ENCODE results near the gene DOCK9.

Gene DOCK9

GRCh38 chr13:98886587-98887230 is 91.2 kb downstream of the DOCK9 start:
- no peaks in the 10 kb centered on the region for H3K27me3 ChIP-seq (ENCODE audit: insufficient read depth, low read length)
- H3K36me3 ChIP-seq (ENCODE audit: insufficient read depth, low read depth, low read length): no peaks in the 10 kb centered on the region
- peaks cover 15% of the 10 kb centered on the region for H3K4me1 ChIP-seq (ENCODE audit: insufficient read depth, low read length)
- no peak overlapping the region for H3K27ac ChIP-seq (ENCODE audit: low read length)
- no peak overlapping the region for H3K9ac ChIP-seq (ENCODE audit: low read depth, low read length)
- no peak overlapping the region for H3K4me3 ChIP-seq (ENCODE audit: low read length)
- no peaks in the 10 kb centered on the region for H3K9me3 ChIP-seq (ENCODE audit: insufficient read depth, low read depth, low read length)

- no peak overlapping the region for H3K27ac ChIP-seq (ENCODE audit: low read length)
- H3K27me3 ChIP-seq (ENCODE audit: insufficient read depth, low read length): no peaks in the 10 kb centered on the region
- no peak overlapping the region for H3K9ac ChIP-seq (ENCODE audit: low read depth, low read length)
- H3K4me1 ChIP-seq (ENCODE audit: insufficient read depth, low read length): peaks cover 11% of the 10 kb centered on the region
- no peak overlapping the region for H3K4me3 ChIP-seq (ENCODE audit: low read length)
- H3K9me3 ChIP-seq (ENCODE audit: insufficient read depth, low read depth, low read length): no peaks in the 10 kb centered on the region
- H3K36me3 ChIP-seq (ENCODE audit: insufficient read depth, low read depth, low read length): no peaks in the 10 kb centered on the region
Observed at GRCh38 chr13:98885600-98885999, 92.3 kb downstream of the DOCK9 start.

GRCh38 chr13:98883998-98884397 is 93.9 kb downstream of the DOCK9 start:
- no peaks in the 10 kb centered on the region for H3K27me3 ChIP-seq (ENCODE audit: insufficient read depth, low read length)

GRCh38 chr13:98881390-98881789 is 96.5 kb downstream of the DOCK9 start:
- Histone ChIP-seq H3K27me3 (ENCODE audit: insufficient read depth, low read length) (no peaks in the 10 kb centered on the region), H3K9ac (ENCODE audit: low read depth, low read length) (no peak overlapping the region), H3K36me3 (ENCODE audit: insufficient read depth, low read depth, low read length) (no peaks in the 10 kb centered on the region), H3K4me3 (ENCODE audit: low read length) (no peak overlapping the region), H3K4me1 (ENCODE audit: insufficient read depth, low read length) (peaks cover 9% of the 10 kb centered on the region; the same call in 1 of the 2 replicates), H3K9me3 (ENCODE audit: insufficient read depth, low read depth, low read length) (no peaks in the 10 kb centered on the region), H3K27ac (ENCODE audit: low read length) (no peak overlapping the region)

More at GRCh38 chr13:98883998-98884397, 93.9 kb downstream of the DOCK9 start:
- no peak overlapping the region for H3K9ac ChIP-seq (ENCODE audit: low read depth, low read length)
- no peak overlapping the region for H3K27ac ChIP-seq (ENCODE audit: low read length)
- H3K36me3 ChIP-seq (ENCODE audit: insufficient read depth, low read depth, low read length): no peaks in the 10 kb centered on the region
- H3K9me3 ChIP-seq (ENCODE audit: insufficient read depth, low read depth, low read length): no peaks in the 10 kb centered on the region
- H3K4me1 ChIP-seq (ENCODE audit: insufficient read depth, low read length): peaks cover 11% of the 10 kb centered on the region; the same call in 1 of the 2 replicates
- no peak overlapping the region for H3K4me3 ChIP-seq (ENCODE audit: low read length)

GRCh38 chr13:98880677-98881076 is 97.2 kb downstream of the DOCK9 start:
- no peaks in the 10 kb centered on the region for H3K9me3 ChIP-seq (ENCODE audit: insufficient read depth, low read depth, low read length)
- no peak overlapping the region for H3K9ac ChIP-seq (ENCODE audit: low read depth, low read length)
- H3K4me1 ChIP-seq (ENCODE audit: insufficient read depth, low read length): peaks cover 11% of the 10 kb centered on the region; the same call in 1 of the 2 replicates
- H3K36me3 ChIP-seq (ENCODE audit: insufficient read depth, low read depth, low read length): no peaks in the 10 kb centered on the region
- no peaks in the 10 kb centered on the region for H3K27me3 ChIP-seq (ENCODE audit: insufficient read depth, low read length)
- no peak overlapping the region for H3K27ac ChIP-seq (ENCODE audit: low read length)
- no peak overlapping the region for H3K4me3 ChIP-seq (ENCODE audit: low read length)

GRCh38 chr13:98879957-98880356 is 97.9 kb downstream of the DOCK9 start:
- Histone ChIP-seq H3K9me3 (ENCODE audit: insufficient read depth, low read depth, low read length) (no peaks in the 10 kb centered on the region), H3K9ac (ENCODE audit: low read depth, low read length) (no peak overlapping the region), H3K4me1 (ENCODE audit: insufficient read depth, low read length) (peaks cover 17% of the 10 kb centered on the region), H3K27me3 (ENCODE audit: insufficient read depth, low read length) (no peaks in the 10 kb centered on the region), H3K27ac (ENCODE audit: low read length) (no peak overlapping the region), H3K4me3 (ENCODE audit: low read length) (no peak overlapping the region), H3K36me3 (ENCODE audit: insufficient read depth, low read depth, low read length) (no peaks in the 10 kb centered on the region)

- peaks cover 23% of the 10 kb centered on the region for H3K4me1 ChIP-seq (ENCODE audit: insufficient read depth, low read length)
- no peaks in the 10 kb centered on the region for H3K27me3 ChIP-seq (ENCODE audit: insufficient read depth, low read length)
- H3K9ac ChIP-seq (ENCODE audit: low read depth, low read length): no peak overlapping the region
- no peak overlapping the region for H3K4me3 ChIP-seq (ENCODE audit: low read length)
- H3K27ac ChIP-seq (ENCODE audit: low read length): no peak overlapping the region
- H3K36me3 ChIP-seq (ENCODE audit: insufficient read depth, low read depth, low read length): no peaks in the 10 kb centered on the region
- no peaks in the 10 kb centered on the region for H3K9me3 ChIP-seq (ENCODE audit: insufficient read depth, low read depth, low read length)
Observed at GRCh38 chr13:98879127-98879520, 98.7 kb downstream of the DOCK9 start.

GRCh38 chr13:98878486-98879126 is 99.3 kb downstream of the DOCK9 start:
- Histone ChIP-seq H3K4me1 (ENCODE audit: insufficient read depth, low read length) (peaks cover 23% of the 10 kb centered on the region), H3K27me3 (ENCODE audit: insufficient read depth, low read length) (no peaks in the 10 kb centered on the region), H3K9me3 (ENCODE audit: insufficient read depth, low read depth, low read length) (peaks cover 3% of the 10 kb centered on the region; the same call in 1 of the 2 replicates), H3K27ac (ENCODE audit: low read length) (no peak overlapping the region), H3K4me3 (ENCODE audit: low read length) (no peak overlapping the region), H3K9ac (ENCODE audit: low read depth, low read length) (no peak overlapping the region), H3K36me3 (ENCODE audit: insufficient read depth, low read depth, low read length) (no peaks in the 10 kb centered on the region)

- Histone ChIP-seq H3K27me3 (ENCODE audit: insufficient read depth, low read length) (no peaks in the 10 kb centered on the region), H3K27ac (ENCODE audit: low read length) (no peak overlapping the region), H3K4me3 (ENCODE audit: low read length) (no peak overlapping the region), H3K9ac (ENCODE audit: low read depth, low read length) (no peak overlapping the region), H3K4me1 (ENCODE audit: insufficient read depth, low read length) (peaks cover 23% of the 10 kb centered on the region), H3K9me3 (ENCODE audit: insufficient read depth, low read depth, low read length) (peaks cover 9% of the 10 kb centered on the region; the same call in 1 of the 2 replicates), H3K36me3 (ENCODE audit: insufficient read depth, low read depth, low read length) (no peaks in the 10 kb centered on the region)
Observed at GRCh38 chr13:98877936-98878335, 99.9 kb downstream of the DOCK9 start.

- Histone ChIP-seq H3K4me3 (ENCODE audit: low read length) (no peak overlapping the region), H3K36me3 (ENCODE audit: insufficient read depth, low read depth, low read length) (no peaks in the 10 kb centered on the region), H3K4me1 (ENCODE audit: insufficient read depth, low read length) (peaks cover 23% of the 10 kb centered on the region)
Observed at GRCh38 chr13:98877466-98877865, 100.4 kb downstream of the DOCK9 start.

GRCh38 chr13:98875146-98875729 is 102.6 kb downstream of the DOCK9 start:
- Histone ChIP-seq H3K4me1 (ENCODE audit: insufficient read depth, low read length) (peaks cover 23% of the 10 kb centered on the region), H3K4me3 (ENCODE audit: low read length) (peak overlapping the region; percentile 28; the same call in 1 of the 2 replicates), H3K27ac (ENCODE audit: low read length) (peak overlapping the region; percentile 42), H3K36me3 (ENCODE audit: insufficient read depth, low read depth, low read length) (no peaks in the 10 kb centered on the region), H3K9me3 (ENCODE audit: insufficient read depth, low read depth, low read length) (peaks cover 10% of the 10 kb centered on the region; the same call in 1 of the 2 replicates), H3K27me3 (ENCODE audit: insufficient read depth, low read length) (no peaks in the 10 kb centered on the region), H3K9ac (ENCODE audit: low read depth, low read length) (peak overlapping the region; percentile 36; the same call in 1 of the 2 replicates)

More at GRCh38 chr13:98877466-98877865, 100.4 kb downstream of the DOCK9 start:
- H3K9ac ChIP-seq (ENCODE audit: low read depth, low read length): no peak overlapping the region
- peaks cover 10% of the 10 kb centered on the region; the same call in 1 of the 2 replicates for H3K9me3 ChIP-seq (ENCODE audit: insufficient read depth, low read depth, low read length)
- no peaks in the 10 kb centered on the region for H3K27me3 ChIP-seq (ENCODE audit: insufficient read depth, low read length)
- no peak overlapping the region for H3K27ac ChIP-seq (ENCODE audit: low read length)

GRCh38 chr13:98874029-98874397 is 103.9 kb downstream of the DOCK9 start:
- Histone ChIP-seq H3K27me3 (ENCODE audit: insufficient read depth, low read length) (no peaks in the 10 kb centered on the region), H3K36me3 (ENCODE audit: insufficient read depth, low read depth, low read length) (no peaks in the 10 kb centered on the region), H3K9me3 (ENCODE audit: insufficient read depth, low read depth, low read length) (peaks cover 10% of the 10 kb centered on the region; the same call in 1 of the 2 replicates), H3K4me3 (ENCODE audit: low read length) (no peak overlapping the region), H3K9ac (ENCODE audit: low read depth, low read length) (no peak overlapping the region), H3K4me1 (ENCODE audit: insufficient read depth, low read length) (peaks cover 23% of the 10 kb centered on the region), H3K27ac (ENCODE audit: low read length) (no peak overlapping the region)
